Endodermal cell (in vitro differentiated cells): ENCODE results near the gene YPEL1. TPM values are rescaled to one million over a fixed set of nuclear protein-coding genes. Genes with fewer than 3 reads are reported as not detected.

Experiments used
- DNase-seq: peaks from one replicate; pipeline ENCODE4 v3.0.0-alpha.2; 2017
- H3K27ac ChIP-seq: 2 replicates; pipeline ENCODE4 v1.5.1; 2013; ENCODE audit warnings: mild to moderate bottlenecking, low read depth, low read length, moderate library complexity
- H3K27me3 ChIP-seq: 2 replicates; pipeline ENCODE4 v1.6.1; 2013; ENCODE audit warnings: mild to moderate bottlenecking, low read length, moderate library complexity; ENCODE audit not compliant: insufficient read depth, control insufficient read depth, poor library complexity, severe bottlenecking
- H3K36me3 ChIP-seq: 2 replicates; pipeline ENCODE4 v1.7.0; 2013; ENCODE audit warnings: mild to moderate bottlenecking, low read length, moderate library complexity; ENCODE audit not compliant: control insufficient read depth, insufficient read depth
- H3K4me1 ChIP-seq: one replicate; pipeline ENCODE4 v1.7.0; 2013; ENCODE audit warnings: low read length; ENCODE audit not compliant: control insufficient read depth, insufficient read depth
- H3K4me3 ChIP-seq: 2 replicates; pipeline ENCODE4 v1.5.1; 2013; ENCODE audit warnings: mild to moderate bottlenecking, low read length, moderate library complexity
- H3K9ac ChIP-seq: 2 replicates; pipeline ENCODE4 v1.6.1; 2013; ENCODE audit warnings: mild to moderate bottlenecking, low read length, moderate library complexity; ENCODE audit not compliant: poor library complexity, severe bottlenecking; ENCODE audit errors: extremely low read depth
- H3K9me3 ChIP-seq: 2 replicates; pipeline ENCODE4 v1.6.1; 2013; ENCODE audit warnings: mild to moderate bottlenecking, low read length, moderate library complexity; ENCODE audit not compliant: control insufficient read depth
- H3K27ac Mint-ChIP-seq: 2 replicates; pipeline ENCODE4 v1.8.0; 2020; ENCODE audit warnings: mixed read lengths
- H3K27me3 Mint-ChIP-seq: 2 replicates; pipeline ENCODE4 v1.8.0; 2021; ENCODE audit warnings: mild to moderate bottlenecking, mixed read lengths; ENCODE audit not compliant: insufficient read depth
- H3K36me3 Mint-ChIP-seq: 2 replicates; pipeline ENCODE4 v1.8.0; 2020; ENCODE audit warnings: low read depth, mixed read lengths
- H3K4me1 Mint-ChIP-seq: 2 replicates; pipeline ENCODE4 v1.8.0; 2020; ENCODE audit warnings: mixed read lengths
- H3K4me3 Mint-ChIP-seq: 2 replicates; pipeline ENCODE4 v1.8.0; 2020; ENCODE audit warnings: mild to moderate bottlenecking, moderate library complexity, mixed read lengths
- H3K9me3 Mint-ChIP-seq: 2 replicates; pipeline ENCODE4 v1.8.0; 2020; ENCODE audit warnings: mild to moderate bottlenecking, mixed read lengths
- WGBS, 2 experiments: methylation state at CpG; one replicate each; pipeline versions ENCODE4 v1.1.5 to v1.1.7; 2013; ENCODE audit warnings: missing lambda C conversion rate in 2 of 2, mixed read lengths in 1 of 2; ENCODE audit not compliant: insufficient coverage in 1 of 2, insufficient read length in 1 of 2; 5-methylcytosine and 5-hydroxymethylcytosine counted together
- total RNA-seq, 2 donors: library from RNA; stranded (reverse); fragmentation: NEBNext Ultra II Directional in 1 of 2; extraction: Animal tissue kit (Norgen Biotek cat#: 25700) in 1 of 2; gene quantifications; 2 replicates in 1 of 2; 3 replicates in 1 of 2; pipeline ENCODE4 v1.2.1, GENCODE V29; 2021
- TF ChIP-seq, protein P1 (sequence below): fragments of 200-600 bp; sonication (generic); conservative IDR thresholded peaks from 2 replicates; pipeline ENCODE4 v1.5.0; 2021; ENCODE audit warnings: antibody characterized with exemption, mild to moderate bottlenecking

The YPEL1 gene
- total RNA-seq, 2 donors from 2014 or later = 13.4 to 23.4 TPM

DNA sequence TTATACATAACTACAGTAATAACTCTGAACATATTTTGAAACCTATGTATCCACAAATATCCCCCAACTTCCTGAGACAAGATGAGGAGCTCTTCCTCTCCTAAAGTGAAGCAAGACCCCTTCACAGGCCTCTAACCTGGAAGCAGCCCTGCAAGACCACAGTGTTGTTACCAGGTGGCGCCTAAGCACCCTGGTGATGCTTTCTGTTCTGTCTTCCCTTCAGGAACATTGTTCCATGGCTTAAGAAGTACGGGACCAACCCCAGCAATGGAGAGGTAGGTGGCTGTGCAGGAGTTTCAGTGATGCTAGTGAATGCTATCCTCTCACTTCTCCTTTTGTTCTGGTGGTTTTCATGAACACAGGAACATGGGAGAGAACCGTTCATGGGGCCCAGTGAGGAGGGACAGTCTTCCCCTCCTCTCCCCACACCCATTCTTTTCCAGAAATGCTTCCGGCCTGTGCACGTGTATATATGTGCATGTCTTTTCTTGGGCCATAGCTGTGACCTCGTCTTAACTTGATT lies 63.4 kb downstream of the YPEL1 start:
- H3K4me1 Mint-ChIP-seq = no peaks in the 10 kb centered on the region
- Histone ChIP-seq H3K9me3 (no peaks in the 10 kb centered on the region), H3K27ac (no peak overlapping the region), H3K9ac (no peak overlapping the region), H3K36me3 (peaks cover 61% of the 10 kb centered on the region), H3K4me3 (no peak overlapping the region), H3K27me3 (no peaks in the 10 kb centered on the region), H3K4me1 (no peaks in the 10 kb centered on the region)
- peaks cover 12% of the 10 kb centered on the region for H3K9me3 Mint-ChIP-seq
- no peak overlapping the region for H3K27ac Mint-ChIP-seq
- TF ChIP-seq, protein P1, sequence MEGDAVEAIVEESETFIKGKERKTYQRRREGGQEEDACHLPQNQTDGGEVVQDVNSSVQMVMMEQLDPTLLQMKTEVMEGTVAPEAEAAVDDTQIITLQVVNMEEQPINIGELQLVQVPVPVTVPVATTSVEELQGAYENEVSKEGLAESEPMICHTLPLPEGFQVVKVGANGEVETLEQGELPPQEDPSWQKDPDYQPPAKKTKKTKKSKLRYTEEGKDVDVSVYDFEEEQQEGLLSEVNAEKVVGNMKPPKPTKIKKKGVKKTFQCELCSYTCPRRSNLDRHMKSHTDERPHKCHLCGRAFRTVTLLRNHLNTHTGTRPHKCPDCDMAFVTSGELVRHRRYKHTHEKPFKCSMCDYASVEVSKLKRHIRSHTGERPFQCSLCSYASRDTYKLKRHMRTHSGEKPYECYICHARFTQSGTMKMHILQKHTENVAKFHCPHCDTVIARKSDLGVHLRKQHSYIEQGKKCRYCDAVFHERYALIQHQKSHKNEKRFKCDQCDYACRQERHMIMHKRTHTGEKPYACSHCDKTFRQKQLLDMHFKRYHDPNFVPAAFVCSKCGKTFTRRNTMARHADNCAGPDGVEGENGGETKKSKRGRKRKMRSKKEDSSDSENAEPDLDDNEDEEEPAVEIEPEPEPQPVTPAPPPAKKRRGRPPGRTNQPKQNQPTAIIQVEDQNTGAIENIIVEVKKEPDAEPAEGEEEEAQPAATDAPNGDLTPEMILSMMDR = peak; percentile 41
- peak; percentile 30 for DNase-seq
- H3K36me3 Mint-ChIP-seq = peaks cover 67% of the 10 kb centered on the region
- 96 to 100% methylated on average over 2 to 6 of the region's 6 CpGs for WGBS, 2 experiments
- H3K27me3 Mint-ChIP-seq = no peaks in the 10 kb centered on the region
- no peak overlapping the region for H3K4me3 Mint-ChIP-seq

DNA sequence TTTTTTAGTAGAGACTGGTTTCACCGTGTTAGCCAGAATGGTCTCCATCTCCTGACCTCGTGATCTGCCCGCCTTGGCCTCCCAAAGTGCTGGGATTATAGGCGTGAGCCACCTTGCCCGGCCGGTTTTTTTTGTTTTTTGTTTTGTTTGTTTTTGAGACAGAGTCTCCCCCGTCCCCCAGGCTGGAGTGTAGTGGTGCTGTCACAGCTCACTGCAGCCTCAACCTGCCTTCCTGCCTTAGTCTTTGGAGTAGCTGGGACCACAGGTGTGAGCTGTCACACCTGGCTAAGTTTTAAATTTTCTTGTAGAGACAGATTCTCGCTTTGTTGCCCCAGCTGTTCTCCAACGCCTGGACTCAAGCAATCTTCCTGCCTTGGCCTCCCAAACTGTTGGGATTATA lies 66.6 kb downstream of the YPEL1 start:
- no peaks in the 10 kb centered on the region for H3K27me3 ChIP-seq
- Mint-ChIP-seq H3K36me3 (peaks cover 38% of the 10 kb centered on the region), H3K4me3 (no peak overlapping the region), H3K4me1 (peaks cover 3% of the 10 kb centered on the region), H3K9me3 (no peaks in the 10 kb centered on the region), H3K27me3 (peaks cover under 1% of the 10 kb centered on the region), H3K27ac (no peak overlapping the region)
- 86 to 92% methylated on average over 7 to 9 of the region's 9 CpGs for whole genome bisulfite sequencing, 2 experiments
- no peak for DNase-seq
- no peaks in the 10 kb centered on the region for H3K9me3 ChIP-seq
- peaks cover 39% of the 10 kb centered on the region for H3K36me3 ChIP-seq
- H3K4me1 ChIP-seq = no peaks in the 10 kb centered on the region
- TF ChIP-seq, protein P1 = no peak
- H3K27ac ChIP-seq = no peak overlapping the region
- H3K9ac ChIP-seq = no peak overlapping the region
- H3K4me3 ChIP-seq = no peak overlapping the region

DNA sequence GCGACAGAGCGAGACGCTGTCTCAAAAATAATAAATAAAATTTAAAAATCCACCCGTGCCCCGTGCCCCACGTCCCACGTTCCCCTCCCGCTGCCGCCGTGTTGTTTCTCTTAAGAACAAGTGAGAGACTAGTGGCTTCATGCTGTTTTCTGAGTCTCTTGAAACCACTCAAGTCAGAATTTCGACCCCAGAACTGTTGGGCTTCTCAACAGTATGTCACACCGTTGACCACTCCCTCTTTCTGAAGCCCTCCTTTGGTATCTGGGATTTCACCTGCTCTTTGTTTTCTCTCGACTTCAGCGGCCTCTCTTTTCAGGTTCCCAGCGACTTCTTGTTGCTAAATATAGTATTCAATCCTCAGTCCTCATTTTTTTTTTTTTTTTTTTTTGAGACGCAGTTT lies 68.8 kb downstream of the YPEL1 start:
- H3K27ac Mint-ChIP-seq = peak overlapping the region; percentile 85
- Histone ChIP-seq H3K4me1 (no peaks in the 10 kb centered on the region), H3K36me3 (peaks cover 18% of the 10 kb centered on the region), H3K27ac (no peak overlapping the region), H3K9me3 (no peaks in the 10 kb centered on the region), H3K4me3 (peak overlapping the region; percentile 84), H3K9ac (peak overlapping the region; percentile 76), H3K27me3 (peaks cover 4% of the 10 kb centered on the region)
- no peak for DNase-seq
- peaks cover 19% of the 10 kb centered on the region for H3K36me3 Mint-ChIP-seq
- TF ChIP-seq, protein P1 = no peak
- 61 to 65% methylated on average over 16 of the region's 16 CpGs for WGBS, 2 experiments
- H3K4me1 Mint-ChIP-seq = peaks cover 3% of the 10 kb centered on the region
- H3K27me3 Mint-ChIP-seq = peaks cover 19% of the 10 kb centered on the region
- H3K4me3 Mint-ChIP-seq = peak overlapping the region; percentile 97
- H3K9me3 Mint-ChIP-seq = no peaks in the 10 kb centered on the region
